ENCODE measurements around the gene FBXW12.
"Not testable (repeated sequence)": the region's sequence is repeated elsewhere in the genome, so short reads cannot be mapped to it uniquely, and the experiment has no call there.

Gene FBXW12, protein sequence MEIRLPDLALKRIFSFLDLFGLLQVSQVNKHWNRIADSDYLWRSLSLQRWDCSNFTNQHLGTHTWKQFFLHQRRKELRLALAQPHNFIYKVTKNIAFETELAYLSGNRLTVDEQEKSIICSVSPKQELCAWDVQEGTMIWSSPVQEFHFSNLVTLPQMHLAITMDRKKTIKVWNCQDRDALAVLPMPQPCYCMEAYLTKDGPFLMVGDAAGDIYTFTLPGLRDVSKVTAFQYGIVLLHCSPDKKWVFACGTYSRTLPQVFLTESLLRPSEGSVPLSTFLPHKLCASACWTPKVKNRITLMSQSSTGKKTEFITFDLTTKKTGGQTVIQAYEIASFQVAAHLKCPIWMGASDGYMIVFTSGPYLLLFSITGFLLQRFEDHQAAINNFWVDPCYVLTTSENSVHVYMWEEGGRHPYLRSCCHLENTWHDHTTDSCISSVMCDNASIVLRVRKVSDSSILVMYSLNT

DNA sequence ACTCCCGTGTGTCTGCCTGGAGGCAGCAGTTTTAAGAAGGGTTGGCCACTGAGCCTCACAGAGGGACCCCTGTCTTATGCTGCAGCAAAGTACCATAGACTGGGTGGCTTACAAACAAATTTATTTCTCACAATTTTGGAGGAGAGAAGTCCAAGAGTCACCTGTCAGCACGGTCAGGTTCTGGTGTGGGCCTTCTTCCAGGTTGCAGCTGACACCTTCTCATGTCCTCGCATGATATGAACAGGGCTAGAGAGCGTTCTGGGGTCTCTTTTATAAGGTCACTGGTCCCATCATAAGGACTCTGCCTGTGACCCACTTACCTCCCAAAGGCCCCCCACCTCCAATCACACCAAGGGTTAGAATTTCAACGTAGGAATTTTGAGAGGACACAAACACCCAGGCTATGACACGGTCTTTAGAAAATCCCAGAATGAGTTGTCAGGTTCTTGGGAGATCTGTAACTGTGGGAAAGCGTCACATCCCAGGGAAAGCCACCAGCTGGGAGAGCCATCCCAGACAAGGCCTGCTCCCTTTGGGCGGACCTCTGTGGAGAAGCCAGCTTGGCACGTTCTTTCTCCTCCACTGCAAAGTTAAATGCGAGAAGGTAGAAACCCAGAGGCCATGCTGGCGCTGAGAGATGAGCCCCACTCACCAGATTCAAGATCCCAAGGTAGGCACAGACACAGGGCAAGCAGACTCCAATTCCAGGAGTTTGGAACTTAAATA lies at the start of gene FBXW12:
FBXW12 (plus strand) TSS at position 569 of the 726 bp plus-strand sequence. CDS start 549 bp downstream, outside the sequence.
- FAIRE-seq = no peak

DNA sequence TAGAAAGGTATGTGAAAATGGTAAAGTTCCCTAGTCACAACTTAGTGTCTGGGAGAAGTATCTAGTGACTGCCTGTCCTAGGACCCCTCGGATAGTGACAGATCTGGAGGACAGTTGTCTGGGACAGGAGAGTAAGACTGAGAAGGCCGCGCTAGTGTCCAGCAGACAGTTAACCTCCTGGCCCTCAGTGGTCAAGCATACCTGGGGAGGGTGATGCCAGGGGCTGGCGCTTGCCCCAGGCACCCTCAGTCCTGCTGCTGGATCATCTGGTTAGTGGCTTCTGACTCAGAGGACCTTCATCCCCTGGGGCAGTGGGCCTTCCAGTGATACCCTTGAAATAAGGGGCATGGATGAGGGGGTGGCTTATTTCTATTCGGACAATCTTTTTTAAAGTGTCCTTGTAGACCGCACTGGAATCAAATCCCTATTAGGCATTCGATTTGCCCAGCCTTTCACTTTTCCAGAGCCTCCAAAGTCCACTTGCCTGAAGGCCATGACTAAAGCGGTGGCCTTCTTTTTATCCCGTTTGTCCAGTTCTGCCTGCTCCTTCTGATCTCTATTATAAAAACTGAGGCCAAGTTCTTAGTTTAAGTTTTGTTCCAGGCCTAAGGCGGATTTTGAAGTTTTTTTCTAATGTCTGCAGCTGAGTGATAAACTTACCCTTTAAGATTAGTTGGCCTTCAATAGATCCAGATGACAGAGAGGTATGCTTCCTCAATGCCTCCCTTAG lies 40.1 kb upstream of the FBXW12 start:
- not testable (repeated sequence) for FAIRE-seq

DNA sequence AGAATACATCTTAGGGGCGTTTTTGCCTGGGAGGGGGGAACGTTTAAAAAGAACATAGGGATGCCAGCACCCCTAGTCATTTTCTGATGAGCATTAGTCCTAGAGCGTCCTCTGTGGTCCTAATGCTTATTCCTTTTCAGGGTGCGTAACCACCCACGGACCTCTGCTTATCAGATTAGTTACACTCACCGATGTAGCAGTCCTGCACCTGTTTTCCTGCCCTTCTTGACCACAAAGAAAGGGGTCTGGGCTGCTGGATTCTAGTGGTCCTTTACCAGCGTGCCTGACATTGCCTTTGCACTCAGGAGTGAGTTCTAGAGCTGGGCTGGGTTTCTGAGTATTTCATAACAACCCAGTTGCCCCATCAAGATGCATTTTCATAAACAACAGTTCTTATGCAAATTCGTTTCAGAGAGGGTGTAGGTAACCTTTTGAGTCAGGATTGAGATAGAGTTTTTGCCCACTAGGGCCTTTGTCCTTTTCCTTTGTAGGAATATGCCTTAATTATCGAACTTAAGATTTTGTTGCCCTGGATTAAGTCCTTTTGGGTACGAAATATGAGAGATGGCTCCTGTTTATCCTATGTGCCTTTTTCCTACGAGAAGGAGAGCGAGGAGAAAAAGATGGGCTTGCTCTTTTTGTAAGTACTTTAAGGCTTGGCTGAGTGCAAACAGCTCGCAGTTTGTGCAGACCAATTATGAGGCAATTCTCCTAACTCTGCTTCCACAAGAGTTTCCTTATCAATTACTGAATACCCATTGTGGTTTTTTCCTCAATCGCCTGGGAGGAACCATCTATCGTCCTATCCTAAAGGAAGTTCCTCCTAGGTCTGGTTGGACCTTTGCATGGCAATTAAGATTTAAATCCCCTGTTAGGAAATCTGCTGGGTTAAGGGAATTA lies 38.4 kb upstream of the FBXW12 start, which contains the start of gene SPINK8:
SPINK8 (minus strand) TSS at position 316 of the 900 bp plus-strand sequence. CDS start 5,320 bp downstream, outside the sequence.
- not testable (repeated sequence) for FAIRE-seq

DNA sequence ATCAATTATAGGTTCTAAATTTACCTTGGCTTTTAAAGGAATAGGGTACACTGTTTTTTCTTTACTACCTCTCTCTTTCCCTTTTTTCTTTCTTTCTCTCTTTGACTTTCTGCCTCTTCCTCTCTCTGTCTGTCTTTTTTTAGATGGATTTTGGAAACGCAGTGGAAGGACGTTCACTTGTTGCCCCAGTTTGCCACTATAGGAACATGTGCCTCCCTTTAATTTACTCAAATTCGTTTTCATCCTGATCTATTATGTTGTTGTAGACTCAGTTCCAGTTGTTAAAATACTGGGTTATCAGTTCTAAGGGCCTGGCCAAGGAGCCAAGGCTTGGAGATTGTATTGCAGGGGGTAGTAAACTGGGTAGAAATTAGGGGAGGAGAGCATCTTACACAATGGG lies 37.4 kb upstream of the FBXW12 start:
- no peak for FAIRE-seq

DNA sequence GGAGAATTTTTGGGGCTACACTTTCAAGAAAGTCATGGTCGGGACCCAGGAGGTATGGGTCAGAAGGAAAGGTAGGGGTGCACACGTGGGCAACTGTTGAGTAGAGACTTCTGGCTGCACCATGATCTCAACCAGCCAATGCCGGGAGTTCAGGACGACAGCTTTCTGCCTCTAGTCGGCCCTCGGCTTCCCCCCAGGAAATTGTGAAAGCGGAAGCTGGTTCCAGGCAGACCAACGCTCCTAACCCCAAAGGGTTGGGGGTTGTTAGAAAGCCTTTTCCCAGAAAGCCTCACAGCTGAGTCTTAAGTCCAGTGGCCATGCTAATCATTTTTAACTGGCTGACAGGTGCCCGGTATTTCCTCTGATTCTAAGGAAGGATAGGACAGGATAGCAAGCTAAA lies 36.7 kb upstream of the FBXW12 start:
- FAIRE-seq = not testable (repeated sequence)

DNA sequence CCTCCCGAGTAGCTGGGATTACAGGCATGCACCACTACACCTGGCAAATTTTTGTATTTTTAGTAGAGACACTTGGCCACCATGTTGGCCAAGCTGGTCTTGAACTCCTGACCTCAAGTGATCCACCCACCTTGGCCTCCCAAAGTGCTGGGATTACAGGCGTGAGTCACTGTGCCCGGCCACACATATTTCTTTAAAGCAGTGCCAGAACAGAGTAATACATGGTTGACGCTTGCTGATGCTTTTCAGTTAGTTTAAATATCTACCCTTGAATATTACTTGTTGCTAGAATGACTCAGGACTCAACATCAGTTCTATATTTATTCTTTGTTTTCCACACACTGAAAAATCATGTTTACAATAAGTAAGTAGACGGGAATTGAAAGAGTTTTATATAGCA lies 34.5 kb upstream of the FBXW12 start:
- FAIRE-seq = not testable (repeated sequence)

DNA sequence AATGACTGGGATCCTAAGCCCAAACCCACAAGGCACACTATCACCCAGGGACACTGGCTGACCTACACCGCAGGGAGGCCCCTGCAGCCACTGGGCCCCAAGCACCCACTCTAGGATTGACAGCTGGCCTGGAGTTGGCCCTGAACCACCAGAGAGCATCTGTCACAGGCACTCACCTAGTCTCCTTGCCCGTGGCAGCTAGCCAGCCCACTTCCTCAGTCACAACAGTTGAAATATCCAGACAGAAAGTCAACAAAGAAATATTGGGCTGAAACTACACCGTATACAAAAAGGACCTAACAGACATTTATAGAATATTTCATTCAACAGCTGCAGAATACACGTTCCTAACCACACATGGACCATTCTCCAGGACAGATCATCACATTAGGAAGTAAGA lies 33.4 kb upstream of the FBXW12 start:
- no peak for FAIRE-seq

DNA sequence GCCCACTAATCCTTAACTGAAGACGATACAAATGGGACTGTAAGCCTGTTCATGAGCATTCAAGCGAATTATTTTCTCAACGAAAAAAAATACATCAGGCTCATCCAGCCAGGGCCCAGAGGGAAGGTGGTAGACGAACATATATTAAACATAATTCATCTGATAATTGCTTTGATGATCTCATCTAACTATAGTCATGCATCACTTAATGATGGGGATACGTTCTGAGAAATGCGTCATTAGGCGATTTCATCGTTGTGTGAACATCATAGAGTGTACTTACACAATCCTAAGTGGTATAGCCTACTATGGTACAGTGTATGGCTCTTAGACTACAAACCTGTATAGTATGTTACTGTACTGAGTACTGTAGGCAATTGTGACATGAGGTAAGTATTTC lies 28.6 kb upstream of the FBXW12 start:
- FAIRE-seq = no peak

DNA sequence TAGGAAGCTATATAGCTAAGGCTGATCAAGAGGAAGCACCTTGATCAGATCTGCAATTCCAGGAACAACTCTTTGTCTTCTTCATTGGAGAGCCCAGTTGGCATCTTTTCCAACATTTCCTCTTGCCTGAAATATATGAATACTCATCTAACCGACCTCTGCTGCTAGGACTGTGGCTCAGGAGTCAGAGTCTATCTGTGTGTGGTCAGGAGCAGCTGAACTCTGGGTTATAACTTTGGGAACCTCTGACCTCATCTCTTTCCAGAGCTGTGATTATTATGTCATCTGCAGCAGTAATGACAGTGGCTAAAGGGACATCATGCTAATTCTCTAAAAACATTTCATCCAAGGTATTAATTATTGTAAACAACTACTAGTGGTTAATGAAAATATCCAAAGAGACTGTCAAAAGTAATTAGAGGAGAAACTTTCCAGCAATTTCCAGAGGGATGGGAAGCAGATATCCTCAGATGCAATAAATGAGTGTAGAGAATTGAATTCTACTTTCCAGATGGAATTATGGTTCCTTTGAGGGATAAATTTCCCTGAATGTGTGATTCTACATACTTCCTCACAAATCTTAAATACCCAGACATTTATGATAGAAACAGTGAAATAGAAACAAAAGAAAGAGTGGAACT lies 27.0 kb upstream of the FBXW12 start:
- FAIRE-seq = no peak

DNA sequence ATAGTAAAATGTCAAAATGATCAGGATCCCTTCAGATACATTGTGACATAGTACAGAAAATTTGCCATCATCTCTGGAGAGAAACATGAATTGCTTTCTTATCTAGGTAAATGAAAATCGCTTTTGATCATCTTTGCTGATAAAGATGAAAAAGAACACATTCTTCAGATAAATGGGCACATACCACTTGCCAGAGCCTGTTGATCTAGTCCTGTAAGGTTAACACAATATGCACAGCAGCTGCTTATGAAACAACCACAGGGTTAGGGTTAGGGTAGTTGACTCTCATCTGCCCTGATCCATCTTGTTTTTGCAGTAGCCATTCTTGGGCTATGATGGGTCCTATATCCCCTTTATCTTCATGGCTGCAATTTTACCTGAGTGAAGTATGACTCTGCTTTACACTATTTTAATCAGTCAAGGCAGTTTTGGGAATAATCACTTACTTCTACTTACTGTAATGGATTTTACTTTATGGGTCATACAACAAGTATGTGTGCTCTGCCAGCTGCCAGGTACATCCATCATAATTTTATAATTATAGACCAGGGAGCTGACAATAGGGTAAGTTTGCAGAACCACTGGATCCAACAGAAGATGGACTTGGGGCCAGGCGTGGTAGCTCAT lies 26.0 kb upstream of the FBXW12 start:
- no peak for FAIRE-seq

DNA sequence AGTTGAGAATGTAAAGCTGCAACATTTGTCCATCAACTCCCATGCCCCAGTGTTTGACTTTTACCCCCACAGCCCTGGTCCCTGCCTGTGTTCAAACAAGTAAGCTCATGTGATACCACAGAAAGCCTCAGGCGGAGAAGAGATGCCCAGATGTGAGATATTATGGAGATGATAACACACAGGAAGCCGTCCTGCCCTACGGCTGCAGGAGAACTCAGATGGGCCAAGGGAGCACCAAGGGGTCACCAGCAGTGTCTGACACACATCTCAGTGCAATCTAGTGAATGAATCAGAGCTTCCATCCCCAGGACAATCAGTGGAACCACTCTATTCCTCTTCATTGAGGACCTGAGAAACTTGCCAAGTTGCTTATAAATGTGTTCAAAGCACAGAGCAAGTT lies 24.5 kb upstream of the FBXW12 start:
- FAIRE-seq = no peak

DNA sequence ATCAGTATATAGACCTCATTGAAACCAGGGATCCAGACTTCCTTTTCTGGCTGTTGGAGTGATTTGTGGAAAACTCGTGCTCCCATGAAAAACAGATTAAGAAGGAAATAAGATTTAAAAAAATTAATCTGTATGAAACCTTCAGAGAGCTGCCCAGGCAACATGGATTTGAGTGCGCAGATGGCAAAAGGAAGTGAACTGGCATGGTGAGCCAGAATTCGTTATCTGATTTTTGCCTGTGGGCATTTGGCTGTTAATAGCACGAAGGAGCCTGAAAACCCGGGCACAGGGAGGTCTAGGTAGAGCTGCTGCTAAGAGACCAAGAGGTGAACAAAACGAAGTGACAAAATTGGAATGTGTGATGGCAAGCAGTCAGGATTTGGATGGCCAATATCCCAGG lies 19.5 kb upstream of the FBXW12 start:
- FAIRE-seq = no peak

DNA sequence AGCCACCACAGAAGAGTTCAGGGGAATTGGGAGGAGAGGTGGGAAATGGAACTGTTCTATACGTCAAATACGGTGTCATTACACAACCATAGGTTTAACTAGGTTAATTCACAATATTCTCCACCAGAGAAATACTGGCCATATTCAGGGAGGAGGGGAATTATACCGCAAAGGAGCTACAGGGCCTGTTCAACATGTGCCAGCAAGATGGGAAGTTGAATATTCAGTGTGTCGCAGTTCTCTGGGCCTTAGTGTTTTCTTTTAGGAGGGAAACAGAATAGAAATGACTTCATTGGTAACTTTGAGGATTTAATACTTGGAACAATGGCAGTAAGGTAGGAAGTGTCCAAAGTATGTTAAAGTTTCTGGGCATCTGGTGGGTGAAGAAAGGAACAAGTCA lies 18.0 kb upstream of the FBXW12 start:
- FAIRE-seq = no peak

DNA sequence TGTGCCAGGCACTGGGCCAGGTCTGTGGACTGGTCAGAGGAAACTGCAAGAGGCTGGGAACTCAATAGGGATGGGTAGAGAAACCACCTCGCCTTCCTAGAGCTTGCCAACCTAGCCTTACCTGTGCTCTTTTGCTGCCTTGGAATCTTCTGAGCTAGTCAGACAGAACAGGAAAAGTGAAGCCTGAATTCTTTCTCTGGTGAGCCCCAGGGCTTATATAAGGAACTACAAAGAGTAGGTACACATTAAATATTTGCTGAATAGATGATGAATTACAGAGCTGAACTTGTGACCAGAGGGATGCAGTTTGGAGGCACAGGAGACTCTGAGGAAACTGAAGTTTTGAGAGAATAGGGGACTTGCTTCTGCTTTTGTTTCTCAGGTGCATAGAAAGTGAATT lies 15.6 kb upstream of the FBXW12 start:
- no peak for FAIRE-seq

DNA sequence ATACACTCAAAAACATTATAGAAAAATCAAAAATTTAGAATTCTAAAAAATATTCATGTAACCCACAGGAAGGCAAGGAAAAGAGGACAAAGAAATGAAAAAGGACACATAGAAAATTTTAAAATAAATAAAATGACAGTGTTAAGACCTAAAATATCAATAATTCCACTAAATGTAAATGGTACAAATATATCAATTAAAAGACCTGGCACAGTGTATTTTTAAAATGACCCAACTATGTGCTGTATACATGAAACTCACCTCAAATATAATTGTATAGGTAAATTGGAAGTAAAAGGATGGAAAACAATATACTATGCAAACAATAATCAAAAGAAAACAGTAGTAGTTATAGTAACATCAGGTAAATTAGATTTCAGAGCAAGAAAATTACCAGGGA lies 10.1 kb upstream of the FBXW12 start:
- FAIRE-seq = no peak

DNA sequence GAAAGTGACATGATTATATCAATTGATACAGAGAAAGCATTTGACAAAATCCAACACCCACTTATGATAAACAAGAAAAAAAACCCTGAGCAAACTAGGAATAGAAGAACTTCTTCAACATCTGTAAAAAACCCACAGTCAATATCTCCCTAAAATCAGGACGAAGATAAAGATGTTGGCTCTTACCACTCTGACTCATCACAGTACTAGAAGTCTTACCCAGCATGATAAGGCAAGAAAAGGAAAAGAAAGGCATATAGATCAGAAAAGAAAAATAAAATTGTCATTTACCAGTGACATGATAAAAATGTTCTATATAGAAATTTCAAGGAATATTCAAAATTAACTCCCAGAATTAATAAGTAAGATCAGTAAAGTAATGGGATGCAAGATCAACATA lies 7.2 kb upstream of the FBXW12 start:
- no peak for FAIRE-seq

DNA sequence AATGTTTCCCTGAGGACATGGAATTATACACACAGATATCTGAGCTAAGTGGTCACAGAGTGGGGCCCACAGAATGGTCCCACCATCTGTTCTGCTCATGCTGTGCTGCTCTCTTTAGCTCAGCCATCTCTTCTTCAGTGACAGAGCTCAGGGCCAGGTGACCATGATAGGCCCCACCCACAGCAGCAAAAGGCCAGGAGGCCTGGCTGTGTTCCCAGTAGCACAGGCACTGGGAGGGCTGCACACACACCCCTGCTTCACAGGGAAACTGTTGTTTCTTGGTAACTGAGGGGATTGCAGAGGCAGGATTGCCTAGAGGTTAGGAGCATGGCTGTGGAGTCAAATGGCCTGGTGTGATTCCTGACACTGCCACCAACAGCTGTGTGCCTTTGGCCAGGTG lies 4.8 kb upstream of the FBXW12 start:
- FAIRE-seq = no peak

DNA sequence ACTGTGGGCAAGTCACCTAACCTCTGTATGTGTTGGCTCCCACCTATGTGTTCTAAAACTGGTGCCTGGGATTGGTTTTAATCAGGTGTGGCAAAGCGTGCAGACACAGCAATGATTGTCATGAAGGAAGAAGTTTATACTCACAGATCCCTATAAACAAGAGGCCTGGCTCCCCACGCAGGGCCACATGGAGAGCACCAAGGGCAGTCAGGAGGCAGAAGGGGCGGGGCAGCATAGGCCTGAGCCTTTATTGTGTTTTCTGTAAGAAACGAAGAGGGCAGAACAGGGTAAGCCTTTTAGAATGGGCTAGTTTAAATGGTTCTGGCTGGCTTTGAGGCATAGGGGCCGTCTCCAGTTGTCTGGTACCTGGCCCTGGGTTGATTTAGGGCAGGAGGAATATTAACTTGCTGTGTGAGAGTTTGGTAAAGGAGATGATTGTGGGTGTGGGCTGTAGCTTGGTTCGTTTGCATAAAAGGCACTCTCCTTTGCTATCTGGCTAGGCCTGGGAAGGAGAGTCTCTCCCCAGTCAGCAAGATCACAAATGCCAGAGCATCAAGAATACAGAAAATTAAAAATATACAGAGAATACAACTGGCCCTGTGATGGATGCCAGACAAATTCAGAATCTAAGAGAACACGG lies 2.2 kb upstream of the FBXW12 start:
- FAIRE-seq = no peak

DNA sequence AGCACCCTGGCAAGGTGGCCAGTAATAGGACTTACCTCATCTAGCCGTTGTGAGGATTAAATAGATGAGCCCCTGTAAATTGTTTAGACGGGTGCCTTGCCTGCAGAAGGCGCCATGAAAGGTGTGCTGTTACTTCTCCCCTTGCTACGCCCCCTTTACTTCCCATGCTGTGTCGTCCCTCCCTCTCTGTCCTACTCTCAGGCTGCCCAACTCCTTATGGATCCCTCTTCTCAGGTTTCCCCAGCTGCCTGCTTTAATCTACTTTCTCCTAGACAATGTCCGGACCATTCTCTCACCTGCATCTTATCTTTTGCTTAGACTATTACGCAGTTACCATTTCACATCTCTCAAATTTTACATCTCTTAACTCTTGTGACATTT lies 1.7 kb upstream of the FBXW12 start:
- FAIRE-seq = no peak

DNA sequence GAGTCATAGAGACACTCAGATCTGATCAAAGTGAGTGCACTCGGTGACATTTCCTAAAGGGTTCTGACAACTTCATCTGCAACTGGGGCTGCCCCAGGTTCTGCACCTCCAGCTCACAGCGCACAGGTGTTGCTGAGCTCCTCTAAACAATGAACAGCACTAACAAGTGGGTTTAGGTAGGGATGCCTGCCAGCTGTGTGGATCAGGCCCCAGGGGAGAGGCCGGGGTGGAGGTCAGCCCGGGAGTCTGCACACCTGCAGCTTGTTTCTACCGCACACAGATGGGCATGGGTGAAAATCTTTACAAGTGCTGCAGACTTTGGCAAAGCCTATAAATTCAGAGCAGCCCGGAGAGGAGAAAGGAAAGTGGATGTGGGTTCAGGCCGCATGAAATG lies 355 bp downstream of the FBXW12 start:
- no peak for FAIRE-seq

All from islet of Langerhans (tissue), 1 donor.